Endothelial cell of umbilical vein (primary cell): ENCODE results near the gene TNS1. TPM values are rescaled to one million over a fixed set of nuclear protein-coding genes. Genes with fewer than 3 reads are reported as not detected.
"Not testable (repeated sequence)": the region's sequence is repeated elsewhere in the genome, so short reads cannot be mapped to it uniquely, and the experiment has no call there.

Source experiments
- BruUV-seq: library from RNA; stranded (reverse); fragments of 400-500 nt; replicated peaks from 2 replicates; lab custom pipeline; 2021; lab: Mats Ljungman, UMichigan
- CTCF ChIA-PET: fragments of 300-600, 350-600 bp; sonication (Branson Sonifier 250); formaldehyde crosslinking; loops from one replicate; lab custom pipeline; 2021; ENCODE audit warnings: antibody characterized with exemption, inconsistent platforms; lab: Charles Lee
- POLR2A ChIA-PET: fragments of 300-600, 350-600 bp; sonication (Branson Sonifier 250); formaldehyde crosslinking; loops from one replicate; lab custom pipeline; 2021; ENCODE audit warnings: antibody characterized with exemption, inconsistent platforms; lab: Charles Lee
- DNase-seq: peaks from one replicate; pipeline ENCODE4 v3.0.0-alpha.2; 2011; ENCODE audit warnings: low read depth, low spot score
- FAIRE-seq: peaks from 2 replicates; lab custom pipeline; 2011; peaks lifted over from hg19 to GRCh38; lab: Jason Lieb, UNC
- H2AFZ ChIP-seq: 2 replicates; pipeline ENCODE4 v1.6.0; 2012; ENCODE audit warnings: low read depth, low read length, control low read depth, inconsistent platforms
- H3K27ac ChIP-seq: 2 replicates; pipeline ENCODE4 v1.5.1; 2011; ENCODE audit warnings: low read depth, mild to moderate bottlenecking, control low read depth, low read length, moderate library complexity; ENCODE audit not compliant: insufficient read depth
- H3K27me3 ChIP-seq, 2 experiments: 2 replicates each; pipeline versions ENCODE4 v1.6.0 to v1.6.1; 2011; ENCODE audit warnings: low read length in 2 of 2, mixed read lengths in 1 of 2; ENCODE audit not compliant: control insufficient read depth in 2 of 2, insufficient read depth in 2 of 2
- H3K36me3 ChIP-seq, 2 experiments: 2 replicates in 1 of 2; 3 replicates in 1 of 2; pipeline ENCODE4 v1.5.1; 2011; ENCODE audit warnings: low read length in 2 of 2, mild to moderate bottlenecking in 1 of 2, moderate library complexity in 1 of 2; ENCODE audit not compliant: control insufficient read depth in 2 of 2, insufficient read depth in 2 of 2; ENCODE audit errors: extremely low read depth in 1 of 2
- H3K4me1 ChIP-seq: 3 replicates; pipeline ENCODE4 v1.5.1; 2011; ENCODE audit warnings: mild to moderate bottlenecking, low read length; ENCODE audit not compliant: control insufficient read depth, insufficient read depth; ENCODE audit errors: extremely low read depth
- H3K4me2 ChIP-seq: 2 replicates; pipeline ENCODE4 v1.6.1; 2011; ENCODE audit warnings: low read length, control low read depth, mixed read lengths; ENCODE audit not compliant: insufficient read depth
- H3K4me3 ChIP-seq, 3 experiments: fragments of 200-600 bp in 1 of 3; sonication (generic), shearing (Covaris generic) in 1 of 3; replicated peaks in 1 of 3; 2 replicates each; pipeline ENCODE4 v1.5.1; 2011 to 2016; ENCODE audit warnings: control low read depth in 3 of 3, low read length in 3 of 3, mild to moderate bottlenecking in 2 of 3, inconsistent platforms in 1 of 3, low read depth in 1 of 3, moderate library complexity in 1 of 3; ENCODE audit not compliant: insufficient read depth in 1 of 3
- H3K79me2 ChIP-seq: 2 replicates; pipeline ENCODE4 v1.6.0; 2012; ENCODE audit warnings: low read length, inconsistent platforms; ENCODE audit not compliant: control insufficient read depth, insufficient read depth
- H3K9ac ChIP-seq: replicated peaks from 2 replicates; pipeline ENCODE3; 2011; ENCODE audit warnings: low read length, control low read depth; ENCODE audit not compliant: insufficient read depth; ENCODE audit errors: extremely low read depth
- H3K9me1 ChIP-seq: replicated peaks from 3 replicates; pipeline ENCODE4 v1.6.0; 2011; ENCODE audit warnings: mild to moderate bottlenecking, low read length; ENCODE audit not compliant: control insufficient read depth, insufficient read depth; ENCODE audit errors: extremely low read depth
- H3K9me3 ChIP-seq: replicated peaks from 2 replicates; pipeline ENCODE4 v1.5.1; 2012; ENCODE audit warnings: low read length, inconsistent platforms; ENCODE audit not compliant: control insufficient read depth, insufficient read depth
- H4K20me1 ChIP-seq: replicated peaks from 2 replicates; pipeline ENCODE3; 2011; ENCODE audit warnings: mild to moderate bottlenecking, low read length; ENCODE audit not compliant: control insufficient read depth, insufficient read depth; ENCODE audit errors: extremely low read depth
- CTCF ChIP-seq, 2 donors: IDR thresholded peaks; 1 replicate in 1 of 2; 2 replicates in 1 of 2; pipeline ENCODE4 v1.5.1; 2011; ENCODE audit warnings: low read length in 2 of 2, mild to moderate bottlenecking in 2 of 2, moderate library complexity in 2 of 2, control low read depth in 1 of 2, inconsistent platforms in 1 of 2, low read depth in 1 of 2; ENCODE audit not compliant: insufficient read depth in 1 of 2; ENCODE audit errors: extremely low read depth in 1 of 2
- EZH2 ChIP-seq: IDR thresholded peaks from 2 replicates; pipeline ENCODE4 v1.6.1; 2012; ENCODE audit warnings: borderline replicate concordance, low read depth, mild to moderate bottlenecking, moderate library complexity, low read length, inconsistent platforms; ENCODE audit not compliant: severe bottlenecking
- FOS ChIP-seq: IDR thresholded peaks from 2 replicates; pipeline ENCODE4 v1.6.1; 2011; ENCODE audit warnings: mild to moderate bottlenecking, low read length, moderate library complexity, borderline replicate concordance; ENCODE audit not compliant: insufficient read depth
- JUN ChIP-seq: IDR thresholded peaks from 2 replicates; pipeline ENCODE4 v1.6.1; 2011; ENCODE audit warnings: borderline replicate concordance, low read depth; ENCODE audit not compliant: insufficient read length, insufficient read depth
- MAX ChIP-seq: IDR thresholded peaks from 2 replicates; pipeline ENCODE4 v1.6.1; 2011; ENCODE audit not compliant: insufficient read depth, insufficient read length
- MYC ChIP-seq: IDR thresholded peaks from one replicate; pipeline ENCODE4 v1.6.1; 2011; ENCODE audit warnings: mild to moderate bottlenecking, low read depth, low read length
- dilution Hi-C: fragments of 300-500 bp; cut with MboI; formaldehyde crosslinking; loops from one replicate; pipeline ENCODE4 v1.15.0; 2019; ENCODE audit warnings: low sequenced_read_pairs; ENCODE audit not compliant: extremely low pct_ligation_motif_present
- intact Hi-C: fragments of 100-400 bp; cut with micrococcal nuclease; formaldehyde crosslinking; loops from one replicate; pipeline ENCODE4 v1.10.0; 2022
- polyA plus RNA-seq, 4 experiments: library from polyadenylated mRNA; depleted of rRNA in 3 of 4; stranded (reverse) in 3 of 4; unstranded in 1 of 4; fragments of >200 nt; gene quantifications; 2 replicates each; pipeline versions ENCODE4 v1.2.1 to v1.2.3, GENCODE V29; 2011 to 2012; ENCODE audit warnings: missing spikeins in 1 of 4
- total RNA-seq: library from RNA; stranded (reverse); gene quantifications from 2 replicates; pipeline ENCODE4 v1.2.3, GENCODE V29; 2021

The TNS1 gene
- total and polyA plus RNA-seq, 2 donors (not counting 3 experiments of a cell fraction or from before 2014, with no cell fraction given) = 11.0 to 52.1 TPM

- H3K79me2 ChIP-seq = no peaks in the 10 kb centered on the region
- no peak overlapping the region for H2AFZ ChIP-seq
- CTCF ChIA-PET = interaction anchor here (1.0 to 1.3 kb wide), 2 partner anchors 23 to 257 kb away, joined by 3 to 4 read pairs; partner anchors contain the start of gene RUFY4
- POLR2A ChIA-PET = no interaction called here
- no peaks in the 10 kb centered on the region for H3K9me3 ChIP-seq
- H4K20me1 ChIP-seq = no peaks in the 10 kb centered on the region
- DNase-seq (no peak), FAIRE-seq (no peak)
- no peaks in the 10 kb centered on the region for H3K4me1 ChIP-seq
- BruUV-seq = no TSS peak
- dilution Hi-C loops (no loop called here), intact Hi-C loops (no loop called here)
- peaks cover 6 to 13% of the 10 kb centered on the region in 2 experiments for H3K27me3 ChIP-seq
- H3K4me2 ChIP-seq = no peak overlapping the region
- no peak overlapping the region for H3K27ac ChIP-seq
- no peaks in the 10 kb centered on the region for H3K36me3 ChIP-seq
- H3K9ac ChIP-seq = no peak overlapping the region
- no peaks in the 10 kb centered on the region for H3K9me1 ChIP-seq
- H3K4me3 ChIP-seq = no peak overlapping the region
- TF ChIP-seq EZH2 (no peak), JUN (no peak), MYC (no peak), MAX (no peak), FOS (no peak), CTCF (IDR thresholded peaks at IDR 0.05; ENCODE audit: extremely low read depth in 1 of 2, insufficient read depth in 1 of 2, low read depth in 1 of 2, low read length in 2 of 2) (no peak)
Measured at GRCh38 chr2:218046238-218046637, 43.4 kb upstream of the TNS1 start.

- H3K36me3 ChIP-seq, DNase-seq, FAIRE-seq, H4K20me1 ChIP-seq, H3K9ac ChIP-seq, intact Hi-C loops, H3K4me1 ChIP-seq, H2AFZ ChIP-seq, dilution Hi-C loops, H3K9me3 ChIP-seq, H3K4me2 ChIP-seq, H3K79me2 ChIP-seq, H3K4me3 ChIP-seq, BruUV-seq, H3K9me1 ChIP-seq, POLR2A ChIA-PET, H3K27ac ChIP-seq: not testable (repeated sequence)
- peaks cover 6 to 16% of the 10 kb centered on the region in 2 experiments for H3K27me3 ChIP-seq
- CTCF ChIA-PET = interaction anchor here (1.0 to 4.2 kb wide), 3 partner anchors 8 to 259 kb away, joined by 3 to 43 read pairs (median 5); no protein-coding TSS in a partner anchor
Measured at GRCh38 chr2:218044599-218044998, 41.8 kb upstream of the TNS1 start.
